Stimulated activated CD4-positive, alpha-beta T cell treated with anti-CD3 and anti-CD28 coated beads, Interleukin-1b, Interleukin-23, amount 100 ng/mL, for 1 hour (primary cell): Measurements from ENCODE around the gene MAST3.
"Not testable (repeated sequence)": the region's sequence is repeated elsewhere in the genome, so short reads cannot be mapped to it uniquely, and the experiment has no call there.

ENCODE experiments used
- DNase-seq, 2 donors: peaks; one replicate each; pipeline ENCODE4 v3.0.0-alpha.2; 2020; ENCODE audit warnings: low read depth in 2 of 2

MAST3 gene

DNA sequence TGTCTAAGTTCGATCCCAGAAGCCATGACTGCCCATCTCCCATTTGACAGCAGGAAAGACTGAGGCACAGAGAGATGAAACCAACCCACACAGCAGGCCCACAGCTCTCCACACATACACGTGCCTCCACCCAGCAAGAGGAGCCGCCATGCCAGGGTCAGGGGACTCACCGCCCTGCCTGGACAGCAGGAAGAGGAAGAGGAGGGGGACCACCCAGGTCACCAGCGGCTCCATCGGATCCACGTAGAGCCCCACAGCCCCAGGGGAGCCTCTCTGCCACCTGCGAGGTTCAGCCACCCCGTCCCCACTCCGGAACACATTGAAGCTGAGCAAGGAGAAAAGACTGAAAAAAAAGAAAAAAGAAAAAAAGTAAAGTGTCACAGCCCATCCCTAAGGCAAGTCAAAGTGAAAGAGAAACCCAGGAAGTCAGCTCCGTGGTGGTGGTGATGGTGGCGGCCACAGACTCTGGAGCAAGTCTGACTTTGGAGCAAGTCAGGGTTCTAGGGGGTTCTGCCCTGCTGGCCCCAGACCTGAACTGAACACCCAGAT, 10.9 kb upstream of the MAST3 start, which contains the start of gene IL12RB1:
TSS of gene IL12RB1 (minus strand) at position 345 of the 549 bp plus-strand sequence. CDS start at position 234, 111 bp downstream.
- DNase-seq, result no peak

- not testable (repeated sequence) for DNase-seq
Observed at GRCh38 chr19:18089096-18089541, 8.5 kb upstream of the MAST3 start.

DNA sequence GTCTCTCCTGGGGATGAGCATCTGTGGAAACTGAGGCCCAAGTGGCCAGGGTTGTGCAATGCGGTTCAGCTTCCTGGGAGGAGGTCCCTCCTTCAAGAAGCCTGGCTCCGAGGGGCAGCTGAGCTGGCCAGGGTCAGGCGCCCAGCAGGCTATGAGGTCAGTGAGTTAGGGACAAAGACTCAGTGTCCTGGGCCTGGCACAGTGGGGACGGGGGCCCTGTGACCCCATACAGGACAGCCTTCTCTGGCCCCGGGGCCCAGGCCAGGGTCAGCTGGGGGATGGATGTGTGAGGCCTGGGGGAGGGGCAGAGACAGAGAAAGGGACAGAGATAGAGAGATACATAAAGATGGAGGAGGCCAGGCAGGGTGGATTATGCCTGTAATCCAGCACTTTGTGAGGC, 7.9 kb upstream of the MAST3 start:
- no peak for DNase-seq

GRCh38 chr19:18090545-18091216, 6.9 kb upstream of the MAST3 start:
- DNase-seq, result no peak

DNA sequence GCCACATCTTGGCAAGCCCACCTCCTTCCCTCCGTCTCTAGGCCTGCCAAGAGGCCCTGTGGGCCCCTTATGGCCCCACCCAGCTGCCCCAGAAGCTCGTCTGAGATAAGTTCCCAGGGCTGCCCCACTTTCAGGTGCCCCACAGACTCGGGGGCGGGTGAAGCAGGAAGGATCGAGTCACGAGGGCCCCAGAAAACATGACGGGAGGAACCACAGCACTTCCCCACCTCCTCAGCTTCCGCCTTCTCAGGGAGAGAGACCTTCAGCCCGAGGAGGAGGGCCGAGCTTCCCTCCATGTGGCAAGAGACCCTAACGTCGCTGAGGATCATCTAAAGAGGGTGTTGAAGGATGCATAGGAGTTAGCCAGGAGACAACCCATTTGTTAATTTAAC, 6.4 kb upstream of the MAST3 start:
- DNase-seq, result peak; percentile 58 to 60

DNA sequence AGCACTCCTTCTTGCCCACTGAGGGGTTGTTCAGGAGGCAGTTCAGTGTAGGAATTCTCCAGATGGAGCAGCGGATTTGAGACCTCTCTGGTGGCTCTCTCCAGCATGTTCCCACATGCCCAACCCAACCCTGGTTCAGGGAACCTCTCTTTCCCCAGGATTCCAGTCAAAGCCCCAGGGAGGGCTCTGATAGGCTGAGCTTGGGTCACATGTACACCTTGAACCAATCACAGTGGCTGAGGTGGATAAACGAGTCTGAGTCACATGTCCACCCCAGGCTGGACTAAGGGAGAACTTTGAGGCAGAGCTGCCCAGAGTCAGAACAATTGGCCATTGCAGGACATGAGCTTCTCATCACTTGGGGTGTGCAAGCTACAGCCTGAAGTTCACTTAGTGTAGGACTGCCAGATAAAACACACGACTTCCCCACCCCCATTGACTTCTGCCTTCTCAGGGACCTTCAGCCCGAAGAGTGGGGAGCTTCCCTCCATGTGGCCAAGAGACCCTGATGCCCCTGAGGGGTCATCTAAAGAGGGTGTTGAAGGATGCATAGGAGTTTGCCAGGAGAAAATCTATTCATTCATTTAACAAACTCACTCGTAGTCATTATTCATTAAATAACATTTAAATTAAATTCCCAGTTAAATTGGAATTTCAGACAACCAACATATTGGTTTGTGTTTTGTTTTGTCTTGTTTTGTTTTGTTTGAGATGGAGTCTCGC, 4.0 kb upstream of the MAST3 start:
- no peak for DNase-seq

GRCh38 chr19:18096258-18096657, 1.3 kb upstream of the MAST3 start:
- no peak for DNase-seq

GRCh38 chr19:18097993-18098890, 664 bp downstream of the MAST3 start:
- no peak for DNase-seq

GRCh38 chr19:18098891-18099622, 1.5 kb downstream of the MAST3 start:
- no peak for DNase-seq

GRCh38 chr19:18099623-18099995, 2.0 kb downstream of the MAST3 start:
- no peak for DNase-seq

DNA sequence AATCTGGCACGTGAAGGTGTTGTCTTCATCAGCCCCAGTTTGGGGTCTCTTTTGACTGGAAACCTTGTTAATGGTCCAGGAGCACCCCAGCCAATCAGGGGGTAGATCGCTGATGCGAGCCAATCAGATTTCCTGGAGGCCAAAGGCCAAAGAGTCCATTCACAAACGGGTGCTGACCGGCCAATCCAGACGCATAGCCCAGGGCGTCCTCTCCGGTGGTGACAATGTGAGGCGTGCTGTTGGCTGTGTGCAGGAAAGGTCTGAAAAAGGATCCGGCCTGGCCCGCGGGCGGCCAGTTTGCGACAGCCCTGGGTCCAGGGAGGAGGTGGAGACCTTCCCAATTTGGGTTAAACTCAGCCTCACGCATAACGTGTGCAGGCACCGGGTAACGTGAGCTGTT, 3.1 kb downstream of the MAST3 start:
- DNase-seq, result no peak

DNA sequence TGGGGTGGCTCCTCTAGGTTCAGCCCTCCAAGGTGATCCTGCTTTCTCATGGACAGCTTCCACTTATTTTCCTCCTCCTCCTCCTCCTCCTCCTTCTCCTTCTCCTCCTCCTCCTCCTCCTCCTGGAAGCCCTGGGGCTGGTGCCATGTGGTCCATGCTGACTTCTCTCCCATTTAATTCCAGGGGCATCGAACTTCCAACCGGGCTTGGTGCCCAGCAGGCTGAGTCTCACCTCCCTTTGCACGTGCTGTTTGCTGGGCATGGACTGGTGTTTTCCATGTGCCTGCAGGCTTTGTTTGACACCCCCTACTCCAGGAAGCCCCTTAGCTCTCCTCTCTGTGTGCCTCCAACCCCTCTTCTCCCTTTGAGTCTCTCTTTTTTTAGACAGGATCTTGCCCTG, 3.7 kb downstream of the MAST3 start:
- DNase-seq, result no peak

DNA sequence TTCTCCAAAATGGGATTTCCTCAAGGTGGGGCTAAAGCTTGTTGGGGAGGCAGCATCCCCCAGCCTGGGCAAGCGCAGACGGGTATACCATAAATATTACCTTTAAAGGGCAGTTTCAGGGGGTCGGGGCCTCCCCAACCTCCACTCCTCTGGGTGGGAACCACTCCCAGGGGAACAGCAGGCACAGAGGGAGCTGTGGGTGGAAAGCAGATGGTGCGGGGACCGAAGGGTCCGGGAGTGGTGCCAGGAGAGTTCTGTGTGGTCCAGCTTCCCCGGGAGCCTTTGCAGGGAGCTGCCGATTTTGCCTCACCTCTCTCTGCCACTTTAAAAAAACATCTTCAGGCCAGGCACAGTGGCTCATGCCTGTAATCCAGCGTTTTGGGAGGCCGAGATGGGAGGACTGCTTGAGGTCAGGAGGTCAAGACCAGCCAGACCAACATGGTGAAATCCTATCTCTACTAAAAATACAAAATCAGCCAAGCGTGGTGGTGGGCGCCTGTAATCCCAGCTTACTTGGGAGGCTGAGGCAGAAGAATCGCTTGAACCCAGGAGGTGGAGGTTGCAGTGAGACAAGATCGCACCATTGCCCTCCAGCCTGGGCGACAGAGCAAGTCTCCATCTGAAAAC, 5.5 kb downstream of the MAST3 start:
- DNase-seq, result no peak

DNA sequence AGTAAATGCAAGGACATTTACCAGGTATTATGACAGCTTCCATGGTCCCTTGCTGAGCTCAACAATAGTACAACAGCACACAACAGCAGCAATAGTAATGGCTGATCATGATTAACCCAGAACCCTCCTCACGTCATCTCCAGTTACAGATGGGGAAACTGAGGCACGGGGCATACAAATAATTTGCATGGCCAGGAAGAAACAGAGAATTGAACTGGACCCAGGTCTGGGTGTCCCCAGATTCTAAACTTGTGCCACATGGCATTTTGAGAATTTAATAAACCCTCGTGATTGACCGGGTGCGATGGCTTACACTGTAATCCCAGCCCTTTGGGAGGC, 7.2 kb downstream of the MAST3 start:
- no peak for DNase-seq

DNA sequence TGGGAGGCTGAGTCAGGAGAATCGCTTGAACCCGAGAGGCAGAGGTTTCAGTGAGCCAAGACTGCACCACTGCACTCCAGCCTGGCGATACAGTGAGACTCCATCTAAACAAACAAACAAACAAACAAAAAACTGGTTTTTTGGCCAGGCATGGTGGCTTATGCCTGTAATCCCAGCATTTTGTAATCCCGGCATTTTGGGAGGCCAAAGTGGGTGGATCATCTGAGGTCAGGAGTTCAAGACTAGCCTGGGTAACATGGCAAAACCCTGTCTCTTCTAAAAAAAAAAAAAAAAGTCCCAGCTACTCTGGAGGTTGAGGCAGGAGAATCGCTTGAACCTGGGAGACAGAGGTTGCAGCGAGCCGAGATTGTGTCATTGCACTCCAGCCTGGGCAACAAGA, 7.7 kb downstream of the MAST3 start:
- DNase-seq, result not testable (repeated sequence)

GRCh38 chr19:18107235-18107634, 9.7 kb downstream of the MAST3 start:
- DNase-seq, result no peak

GRCh38 chr19:18108897-18109296, 11.3 kb downstream of the MAST3 start:
- no peak for DNase-seq

GRCh38 chr19:18109341-18109732, 11.8 kb downstream of the MAST3 start:
- DNase-seq, result no peak

DNA sequence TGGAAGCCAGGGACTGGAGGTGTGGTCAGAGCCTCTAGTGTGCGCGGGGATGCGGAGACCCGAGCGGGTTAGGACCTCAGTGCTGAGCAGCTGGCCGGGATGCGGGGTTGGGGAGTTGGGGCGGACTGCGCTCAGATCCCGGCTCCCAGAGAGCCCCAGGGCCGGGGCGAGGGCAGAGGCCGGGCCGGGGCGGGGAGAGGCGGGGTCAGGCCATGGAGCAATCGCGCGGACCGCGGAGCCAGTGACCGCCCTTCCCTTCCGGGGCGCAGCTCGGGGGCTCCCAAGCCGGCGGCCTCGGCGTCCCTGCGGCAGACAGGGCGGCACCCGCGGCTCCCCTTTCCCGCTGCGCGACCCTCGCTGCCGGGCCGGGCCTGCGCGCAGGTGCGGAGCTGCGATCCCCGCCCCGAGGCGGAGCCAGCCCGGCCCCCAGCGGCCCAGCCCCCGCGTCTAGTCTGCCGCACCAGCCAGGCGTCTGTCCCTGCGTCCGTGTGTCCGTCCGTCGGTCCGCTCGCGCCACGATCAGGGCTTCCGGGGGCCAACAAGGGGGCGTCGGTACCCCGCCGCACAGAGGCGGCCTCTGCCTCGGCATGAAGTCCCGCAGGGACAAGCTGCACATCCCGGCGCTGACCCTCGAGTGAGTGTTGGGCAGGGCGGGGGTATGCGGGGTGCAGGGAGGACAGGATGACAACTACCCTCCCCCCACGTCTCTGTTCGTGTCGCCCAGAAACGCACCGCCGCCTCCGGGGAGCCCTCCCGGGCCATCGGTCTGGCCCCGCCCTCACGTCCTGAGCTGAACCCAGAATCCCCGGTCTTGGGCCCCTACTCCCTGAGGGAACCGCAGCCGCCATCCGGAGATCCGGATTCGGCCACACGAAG, 12.4 kb downstream of the MAST3 start:
- DNase-seq, result no peak

DNA sequence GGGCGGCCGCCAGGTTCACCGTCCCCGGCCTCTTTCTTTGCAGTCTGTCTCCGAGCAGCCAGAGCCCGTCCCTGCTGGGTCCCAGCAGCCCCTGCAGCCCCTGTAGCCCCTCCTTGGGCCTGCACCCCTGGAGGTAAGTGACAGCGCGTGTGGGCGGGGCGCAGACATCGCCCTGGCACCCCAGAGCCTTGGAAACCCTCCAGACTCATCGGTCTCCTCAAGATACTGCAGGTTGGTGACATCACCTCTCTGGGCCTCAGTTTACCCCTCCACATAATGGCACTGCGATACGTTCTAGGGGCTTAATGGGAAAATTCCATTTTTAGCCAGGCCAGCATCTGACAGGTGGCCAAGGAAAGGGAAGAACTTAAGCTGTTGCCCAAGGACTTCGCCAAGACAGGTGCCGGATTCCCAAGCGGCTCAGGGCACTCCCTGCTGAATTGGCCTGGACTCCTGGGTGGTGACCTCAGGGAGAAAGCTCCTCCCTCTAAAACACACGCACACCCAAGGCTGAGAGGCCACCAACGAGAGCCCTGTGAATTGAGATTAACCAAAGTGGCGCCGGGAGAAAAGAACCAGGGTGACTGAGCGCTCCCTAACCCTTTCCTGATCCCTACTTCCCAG, 13.1 kb downstream of the MAST3 start:
- DNase-seq, result no peak
